ENCODE measurements around the gene ADAMTSL1.

The ADAMTSL1 gene

GRCh38 chr9:18542837-18543405 is 69.0 kb downstream of the ADAMTSL1 start:
- Histone ChIP-seq H3K79me2 (ENCODE audit: insufficient read depth, low read length) (no peaks in the 10 kb centered on the region), H3K36me3 (ENCODE audit: low read length) (no peaks in the 10 kb centered on the region), H3K9ac (ENCODE audit: low read length) (no peak overlapping the region), H3K27ac (ENCODE audit: low read depth, low read length) (no peak overlapping the region), H3K27me3 (ENCODE audit: low read length) (no peaks in the 10 kb centered on the region), H3K4me3 (ENCODE audit: insufficient read depth, low read length, poor library complexity, severe bottlenecking) (no peak overlapping the region), H3F3A (ENCODE audit: insufficient read depth) (no peaks in the 10 kb centered on the region), H4K20me1 (ENCODE audit: low read depth, low read length) (no peaks in the 10 kb centered on the region), H3K4me2 (ENCODE audit: low read depth, low read length, poor library complexity, severe bottlenecking) (no peak overlapping the region), H2AFZ (ENCODE audit: low read depth, low read length, severe bottlenecking) (no peak overlapping the region), H3K9me3 (ENCODE audit: insufficient read depth, low read length) (no peaks in the 10 kb centered on the region), H3K9me2 (replicated peaks; ENCODE audit: insufficient read depth, low read length) (no peaks in the 10 kb centered on the region)
- TF ChIP-seq CTCF (IDR thresholded peaks at IDR 0.05; ENCODE audit: insufficient read depth, low read length, poor library complexity, severe bottlenecking) (no peak), EZH2phosphoT487 (conservative IDR thresholded peaks at IDR 0.05; ENCODE audit: low read length) (no peak)

- Histone ChIP-seq H3K4me2 (ENCODE audit: low read depth, low read length, poor library complexity, severe bottlenecking) (no peak overlapping the region), H3F3A (ENCODE audit: insufficient read depth) (no peaks in the 10 kb centered on the region), H2AFZ (ENCODE audit: low read depth, low read length, severe bottlenecking) (no peak overlapping the region), H3K27ac (ENCODE audit: low read depth, low read length) (no peak overlapping the region), H3K36me3 (ENCODE audit: low read length) (no peaks in the 10 kb centered on the region), H3K4me3 (ENCODE audit: insufficient read depth, low read length, poor library complexity, severe bottlenecking) (no peak overlapping the region), H3K9me3 (ENCODE audit: insufficient read depth, low read length) (no peaks in the 10 kb centered on the region), H3K9me2 (replicated peaks; ENCODE audit: insufficient read depth, low read length) (no peaks in the 10 kb centered on the region), H3K27me3 (ENCODE audit: low read length) (no peaks in the 10 kb centered on the region), H3K79me2 (ENCODE audit: insufficient read depth, low read length) (no peaks in the 10 kb centered on the region), H4K20me1 (ENCODE audit: low read depth, low read length) (no peaks in the 10 kb centered on the region), H3K9ac (ENCODE audit: low read length) (no peak overlapping the region)
- TF ChIP-seq EZH2phosphoT487 (conservative IDR thresholded peaks at IDR 0.05; ENCODE audit: low read length) (no peak), CTCF (IDR thresholded peaks at IDR 0.05; ENCODE audit: insufficient read depth, low read length, poor library complexity, severe bottlenecking) (no peak)
These were observed 69.6 kb downstream of the ADAMTSL1 start for GRCh38 chr9:18543406-18544192.

- Histone ChIP-seq H3K4me2 (ENCODE audit: low read depth, low read length, poor library complexity, severe bottlenecking) (no peak overlapping the region), H3K9me2 (replicated peaks; ENCODE audit: insufficient read depth, low read length) (no peaks in the 10 kb centered on the region), H3K27me3 (ENCODE audit: low read length) (no peaks in the 10 kb centered on the region), H3K9me3 (ENCODE audit: insufficient read depth, low read length) (no peaks in the 10 kb centered on the region), H3K27ac (ENCODE audit: low read depth, low read length) (no peak overlapping the region), H3K4me3 (ENCODE audit: insufficient read depth, low read length, poor library complexity, severe bottlenecking) (no peak overlapping the region), H3K9ac (ENCODE audit: low read length) (no peak overlapping the region), H2AFZ (ENCODE audit: low read depth, low read length, severe bottlenecking) (no peak overlapping the region), H3F3A (ENCODE audit: insufficient read depth) (no peaks in the 10 kb centered on the region), H3K79me2 (ENCODE audit: insufficient read depth, low read length) (no peaks in the 10 kb centered on the region), H3K36me3 (ENCODE audit: low read length) (no peaks in the 10 kb centered on the region), H4K20me1 (ENCODE audit: low read depth, low read length) (no peaks in the 10 kb centered on the region)
- TF ChIP-seq EZH2phosphoT487 (conservative IDR thresholded peaks at IDR 0.05; ENCODE audit: low read length), result no peak
These were observed 70.5 kb downstream of the ADAMTSL1 start for GRCh38 chr9:18544456-18544855.

Measured in SU-DHL-6 (cell line).